Esophagus muscularis mucosa (tissue), 3 donors: Measurements from ENCODE around the gene PLEKHA5.

Experiments
- CTCF ChIP-seq, 3 experiments: fragments of 200-600 bp in 2 of 3; fragments of 450-650 bp in 1 of 3; sonication (generic) in 2 of 3; IDR thresholded peaks; one replicate each; pipeline ENCODE4 v1.5.1; 2017 to 2019; ENCODE audit warnings: antibody characterized with exemption in 3 of 3, mild to moderate bottlenecking in 2 of 3, moderate library complexity in 1 of 3
- POLR2A ChIP-seq: fragments of 450-650 bp; IDR thresholded peaks from one replicate; pipeline ENCODE4 v1.6.1; 2017; ENCODE audit warnings: antibody characterized with exemption, moderate library complexity, mild to moderate bottlenecking, low read depth

GRCh38 chr12:19323805-19324204 lies 194.3 kb downstream of the PLEKHA5 start:
- no peak for TF ChIP-seq CTCF (IDR thresholded peaks at IDR 0.05)
- TF ChIP-seq POLR2A = no peak
